ENCODE results near the gene MANF. TPM values are rescaled to one million over a fixed set of nuclear protein-coding genes. Genes with fewer than 3 reads are reported as not detected.

Gene MANF
- total and polyA plus RNA-seq, 2 experiments from 2014 or later: 48.7 to 92.7 TPM

DNA sequence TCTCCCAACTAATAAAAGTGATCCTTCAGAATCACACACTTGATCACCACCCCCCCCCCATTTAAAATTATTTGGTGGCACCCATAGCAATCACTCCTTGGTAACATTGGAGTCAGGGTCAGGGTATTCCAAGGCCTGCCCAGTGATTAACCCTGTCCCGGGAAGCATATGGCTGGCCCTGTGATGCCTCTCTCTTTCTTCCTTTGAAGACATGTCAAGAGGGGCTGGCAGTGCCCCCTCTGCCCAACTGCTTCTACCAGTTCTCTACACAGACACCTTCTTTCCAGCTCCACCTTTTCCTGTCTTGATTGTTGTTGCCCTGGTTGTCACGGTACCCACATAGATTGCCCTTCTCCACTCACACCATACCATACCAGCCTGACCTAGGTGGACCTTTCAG, 30.9 kb upstream of the MANF start:
- no peaks in the 10 kb centered on the region for H4K20me1 ChIP-seq (replicated peaks; ENCODE audit: insufficient read depth)
- H3K79me2 ChIP-seq (replicated peaks; ENCODE audit: insufficient read depth): no peaks in the 10 kb centered on the region
- no peak overlapping the region for H2AFZ ChIP-seq
- H3F3A ChIP-seq (replicated peaks; ENCODE audit: low read depth): no peaks in the 10 kb centered on the region
- no peaks in the 10 kb centered on the region for H3K9me2 ChIP-seq (ENCODE audit: insufficient read depth)
- Mint-ChIP-seq H3K4me1 (no peaks in the 10 kb centered on the region), H3K27ac (no peak overlapping the region), H3K9me3 (no peaks in the 10 kb centered on the region), H3K4me3 (no peak overlapping the region), H3K27me3 (ENCODE audit: insufficient read depth, low read depth, poor library complexity) (no peaks in the 10 kb centered on the region), H3K36me3 (ENCODE audit: low read depth) (no peaks in the 10 kb centered on the region)
- no peak overlapping the region for H3K27ac ChIP-seq (ENCODE audit: low read depth)
- no peaks in the 10 kb centered on the region for H3K36me3 ChIP-seq (ENCODE audit: insufficient read depth)
- no peak overlapping the region for H3K4me3 ChIP-seq
- ATAC-seq: no peak
- TF ChIP-seq POLR2AphosphoS5 (IDR thresholded peaks at IDR 0.05; ENCODE audit: low read depth): no peak
- no peak for TF ChIP-seq ZNF114 (CRISPR knock-in tag; IDR thresholded peaks at IDR 0.05)
- TF ChIP-seq, protein P1, sequence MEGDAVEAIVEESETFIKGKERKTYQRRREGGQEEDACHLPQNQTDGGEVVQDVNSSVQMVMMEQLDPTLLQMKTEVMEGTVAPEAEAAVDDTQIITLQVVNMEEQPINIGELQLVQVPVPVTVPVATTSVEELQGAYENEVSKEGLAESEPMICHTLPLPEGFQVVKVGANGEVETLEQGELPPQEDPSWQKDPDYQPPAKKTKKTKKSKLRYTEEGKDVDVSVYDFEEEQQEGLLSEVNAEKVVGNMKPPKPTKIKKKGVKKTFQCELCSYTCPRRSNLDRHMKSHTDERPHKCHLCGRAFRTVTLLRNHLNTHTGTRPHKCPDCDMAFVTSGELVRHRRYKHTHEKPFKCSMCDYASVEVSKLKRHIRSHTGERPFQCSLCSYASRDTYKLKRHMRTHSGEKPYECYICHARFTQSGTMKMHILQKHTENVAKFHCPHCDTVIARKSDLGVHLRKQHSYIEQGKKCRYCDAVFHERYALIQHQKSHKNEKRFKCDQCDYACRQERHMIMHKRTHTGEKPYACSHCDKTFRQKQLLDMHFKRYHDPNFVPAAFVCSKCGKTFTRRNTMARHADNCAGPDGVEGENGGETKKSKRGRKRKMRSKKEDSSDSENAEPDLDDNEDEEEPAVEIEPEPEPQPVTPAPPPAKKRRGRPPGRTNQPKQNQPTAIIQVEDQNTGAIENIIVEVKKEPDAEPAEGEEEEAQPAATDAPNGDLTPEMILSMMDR (conservative IDR thresholded peaks at IDR 0.05; ENCODE audit: low read depth in 2 of 2): no peak
- TF ChIP-seq STAT1 (IDR thresholded peaks at IDR 0.05; ENCODE audit: unreplicated experiment): no peak
- TF ChIP-seq EZH2 (IDR thresholded peaks at IDR 0.05; ENCODE audit: low read depth, unreplicated experiment): no peak
- TF ChIP-seq, protein P2, sequence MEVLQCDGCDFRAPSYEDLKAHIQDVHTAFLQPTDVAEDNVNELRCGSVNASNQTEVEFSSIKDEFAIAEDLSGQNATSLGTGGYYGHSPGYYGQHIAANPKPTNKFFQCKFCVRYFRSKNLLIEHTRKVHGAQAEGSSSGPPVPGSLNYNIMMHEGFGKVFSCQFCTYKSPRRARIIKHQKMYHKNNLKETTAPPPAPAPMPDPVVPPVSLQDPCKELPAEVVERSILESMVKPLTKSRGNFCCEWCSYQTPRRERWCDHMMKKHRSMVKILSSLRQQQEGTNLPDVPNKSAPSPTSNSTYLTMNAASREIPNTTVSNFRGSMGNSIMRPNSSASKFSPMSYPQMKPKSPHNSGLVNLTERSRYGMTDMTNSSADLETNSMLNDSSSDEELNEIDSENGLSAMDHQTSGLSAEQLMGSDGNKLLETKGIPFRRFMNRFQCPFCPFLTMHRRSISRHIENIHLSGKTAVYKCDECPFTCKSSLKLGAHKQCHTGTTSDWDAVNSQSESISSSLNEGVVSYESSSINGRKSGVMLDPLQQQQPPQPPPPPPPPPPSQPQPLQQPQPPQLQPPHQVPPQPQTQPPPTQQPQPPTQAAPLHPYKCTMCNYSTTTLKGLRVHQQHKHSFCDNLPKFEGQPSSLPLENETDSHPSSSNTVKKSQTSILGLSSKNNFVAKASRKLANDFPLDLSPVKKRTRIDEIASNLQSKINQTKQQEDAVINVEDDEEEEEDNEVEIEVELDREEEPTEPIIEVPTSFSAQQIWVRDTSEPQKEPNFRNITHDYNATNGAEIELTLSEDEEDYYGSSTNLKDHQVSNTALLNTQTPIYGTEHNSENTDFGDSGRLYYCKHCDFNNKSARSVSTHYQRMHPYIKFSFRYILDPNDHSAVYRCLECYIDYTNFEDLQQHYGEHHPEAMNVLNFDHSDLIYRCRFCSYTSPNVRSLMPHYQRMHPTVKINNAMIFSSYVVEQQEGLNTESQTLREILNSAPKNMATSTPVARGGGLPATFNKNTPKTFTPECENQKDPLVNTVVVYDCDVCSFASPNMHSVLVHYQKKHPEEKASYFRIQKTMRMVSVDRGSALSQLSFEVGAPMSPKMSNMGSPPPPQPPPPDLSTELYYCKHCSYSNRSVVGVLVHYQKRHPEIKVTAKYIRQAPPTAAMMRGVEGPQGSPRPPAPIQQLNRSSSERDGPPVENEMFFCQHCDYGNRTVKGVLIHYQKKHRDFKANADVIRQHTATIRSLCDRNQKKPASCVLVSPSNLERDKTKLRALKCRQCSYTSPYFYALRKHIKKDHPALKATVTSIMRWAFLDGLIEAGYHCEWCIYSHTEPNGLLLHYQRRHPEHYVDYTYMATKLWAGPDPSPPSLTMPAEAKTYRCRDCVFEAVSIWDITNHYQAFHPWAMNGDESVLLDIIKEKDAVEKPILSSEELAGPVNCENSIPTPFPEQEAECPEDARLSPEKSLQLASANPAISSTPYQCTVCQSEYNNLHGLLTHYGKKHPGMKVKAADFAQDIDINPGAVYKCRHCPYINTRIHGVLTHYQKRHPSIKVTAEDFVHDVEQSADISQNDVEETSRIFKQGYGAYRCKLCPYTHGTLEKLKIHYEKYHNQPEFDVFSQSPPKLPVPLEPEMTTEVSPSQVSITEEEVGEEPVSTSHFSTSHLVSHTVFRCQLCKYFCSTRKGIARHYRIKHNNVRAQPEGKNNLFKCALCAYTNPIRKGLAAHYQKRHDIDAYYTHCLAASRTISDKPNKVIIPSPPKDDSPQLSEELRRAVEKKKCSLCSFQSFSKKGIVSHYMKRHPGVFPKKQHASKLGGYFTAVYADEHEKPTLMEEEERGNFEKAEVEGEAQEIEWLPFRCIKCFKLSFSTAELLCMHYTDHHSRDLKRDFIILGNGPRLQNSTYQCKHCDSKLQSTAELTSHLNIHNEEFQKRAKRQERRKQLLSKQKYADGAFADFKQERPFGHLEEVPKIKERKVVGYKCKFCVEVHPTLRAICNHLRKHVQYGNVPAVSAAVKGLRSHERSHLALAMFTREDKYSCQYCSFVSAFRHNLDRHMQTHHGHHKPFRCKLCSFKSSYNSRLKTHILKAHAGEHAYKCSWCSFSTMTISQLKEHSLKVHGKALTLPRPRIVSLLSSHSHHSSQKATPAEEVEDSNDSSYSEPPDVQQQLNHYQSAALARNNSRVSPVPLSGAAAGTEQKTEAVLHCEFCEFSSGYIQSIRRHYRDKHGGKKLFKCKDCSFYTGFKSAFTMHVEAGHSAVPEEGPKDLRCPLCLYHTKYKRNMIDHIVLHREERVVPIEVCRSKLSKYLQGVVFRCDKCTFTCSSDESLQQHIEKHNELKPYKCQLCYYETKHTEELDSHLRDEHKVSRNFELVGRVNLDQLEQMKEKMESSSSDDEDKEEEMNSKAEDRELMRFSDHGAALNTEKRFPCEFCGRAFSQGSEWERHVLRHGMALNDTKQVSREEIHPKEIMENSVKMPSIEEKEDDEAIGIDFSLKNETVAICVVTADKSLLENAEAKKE (CRISPR knock-in tag; IDR thresholded peaks at IDR 0.05): no peak
- TF ChIP-seq JUNB (IDR thresholded peaks at IDR 0.05; ENCODE audit: unreplicated experiment): no peak
- no peak for TF ChIP-seq NANOG (IDR thresholded peaks at IDR 0.05; ENCODE audit: borderline replicate concordance)
- no peaks in the 10 kb centered on the region for H3K4me1 ChIP-seq (ENCODE audit: insufficient read depth)
- DNase-seq (ENCODE audit: low spot score): no peak
- no peak overlapping the region for H3K4me2 ChIP-seq
- no peaks in the 10 kb centered on the region for H3K27me3 ChIP-seq (ENCODE audit: insufficient read depth)

All from GM23338 (cell line).